GM15510 (cell line): ENCODE results near the gene SDF2L1.

Source experiments
- POLR2A ChIP-seq: IDR thresholded peaks from 3 replicates; pipeline ENCODE4 v1.6.1; 2011; ENCODE audit warnings: borderline replicate concordance; ENCODE audit not compliant: insufficient read length; ENCODE audit errors: extremely low read depth

SDF2L1 gene

GRCh38 chr22:21631025-21631424 lies 11.1 kb upstream of the SDF2L1 start:
- TF ChIP-seq POLR2A = no peak

- no peak for TF ChIP-seq POLR2A
Measured at GRCh38 chr22:21632237-21632895, 9.7 kb upstream of the SDF2L1 start, which contains the start of gene CCDC116. CCDC116 (plus strand) TSS chr22:21632760; CDS start chr22:21633182, 422 bp downstream.

DNA sequence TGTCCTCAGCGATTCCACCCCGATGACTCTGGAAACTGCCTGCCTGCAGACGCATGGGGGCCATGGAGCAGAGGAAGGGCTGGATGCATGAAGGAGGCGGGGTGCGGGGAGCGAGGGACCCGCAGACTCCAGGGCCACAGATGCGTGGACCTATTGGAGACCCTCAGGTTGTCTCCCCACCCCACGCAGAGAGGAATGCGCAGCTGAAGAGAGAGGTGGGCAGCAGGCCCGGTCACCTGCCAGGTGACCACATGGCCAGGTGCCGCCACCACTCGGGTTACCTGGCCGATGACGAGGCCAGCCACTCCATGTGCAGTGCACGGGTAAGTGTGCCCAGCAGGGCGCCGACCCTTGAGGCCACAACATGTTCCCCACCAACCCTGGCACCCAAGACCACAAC lies 9.2 kb upstream of the SDF2L1 start:
- TF ChIP-seq POLR2A = no peak

DNA sequence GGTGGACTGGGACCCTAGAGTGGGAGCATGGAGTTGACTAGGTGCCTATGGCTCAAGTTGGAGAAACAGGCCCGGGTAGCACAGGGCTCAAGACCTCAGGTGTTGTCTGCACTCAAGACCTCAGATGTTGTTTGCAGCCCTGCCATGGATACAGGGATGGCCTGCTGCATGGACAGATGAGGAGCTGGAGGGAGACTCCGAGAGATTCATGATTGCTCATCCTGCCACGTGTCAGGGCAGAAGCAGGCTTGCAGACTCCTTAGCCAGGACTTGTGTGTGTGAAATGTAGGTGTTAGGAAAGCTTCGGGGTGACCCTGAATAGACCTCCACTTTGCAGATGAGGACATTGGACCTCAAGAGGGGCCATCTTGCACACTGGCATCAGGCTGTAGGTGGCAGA lies 8.6 kb upstream of the SDF2L1 start:
- no peak for TF ChIP-seq POLR2A

DNA sequence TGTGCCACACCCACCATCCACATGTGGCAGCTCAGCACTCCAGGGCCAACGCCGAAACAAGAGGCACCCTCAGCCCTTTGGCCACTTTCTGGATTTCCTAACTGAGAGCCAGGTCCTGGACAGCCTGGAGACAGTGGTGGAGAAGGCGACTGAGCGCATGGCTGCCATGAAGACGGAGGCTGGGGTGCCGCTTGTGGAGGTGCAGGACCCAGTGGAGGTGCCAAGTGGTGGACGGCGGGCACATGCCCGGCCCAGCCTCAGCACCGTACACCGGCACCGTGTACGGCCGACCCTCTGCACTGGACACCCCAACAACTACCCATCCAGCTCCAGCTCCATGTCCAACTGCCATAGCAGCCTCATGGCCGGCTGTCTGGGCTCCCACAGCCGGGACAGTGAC lies 8.0 kb upstream of the SDF2L1 start:
- TF ChIP-seq POLR2A = no peak

DNA sequence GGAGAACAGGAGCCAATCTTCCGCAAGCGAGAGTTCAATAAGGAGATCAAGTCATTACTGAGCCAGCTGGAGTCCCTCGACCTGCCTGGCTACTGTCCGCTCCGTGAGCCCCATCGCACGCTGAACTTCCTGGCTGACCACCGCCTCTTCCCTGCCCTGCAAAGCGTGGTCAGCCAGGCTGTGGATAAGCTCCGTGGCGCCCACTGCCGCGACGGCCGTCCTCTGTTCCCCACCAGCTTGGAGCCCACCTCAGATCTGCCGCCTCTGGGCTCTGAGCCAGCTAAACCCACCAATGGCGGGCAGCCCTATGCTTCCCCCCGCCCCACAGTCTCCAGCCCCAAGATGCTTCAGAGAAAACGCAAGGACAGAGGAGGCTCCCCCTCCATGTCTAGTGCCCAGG lies 7.3 kb upstream of the SDF2L1 start:
- TF ChIP-seq POLR2A = no peak

DNA sequence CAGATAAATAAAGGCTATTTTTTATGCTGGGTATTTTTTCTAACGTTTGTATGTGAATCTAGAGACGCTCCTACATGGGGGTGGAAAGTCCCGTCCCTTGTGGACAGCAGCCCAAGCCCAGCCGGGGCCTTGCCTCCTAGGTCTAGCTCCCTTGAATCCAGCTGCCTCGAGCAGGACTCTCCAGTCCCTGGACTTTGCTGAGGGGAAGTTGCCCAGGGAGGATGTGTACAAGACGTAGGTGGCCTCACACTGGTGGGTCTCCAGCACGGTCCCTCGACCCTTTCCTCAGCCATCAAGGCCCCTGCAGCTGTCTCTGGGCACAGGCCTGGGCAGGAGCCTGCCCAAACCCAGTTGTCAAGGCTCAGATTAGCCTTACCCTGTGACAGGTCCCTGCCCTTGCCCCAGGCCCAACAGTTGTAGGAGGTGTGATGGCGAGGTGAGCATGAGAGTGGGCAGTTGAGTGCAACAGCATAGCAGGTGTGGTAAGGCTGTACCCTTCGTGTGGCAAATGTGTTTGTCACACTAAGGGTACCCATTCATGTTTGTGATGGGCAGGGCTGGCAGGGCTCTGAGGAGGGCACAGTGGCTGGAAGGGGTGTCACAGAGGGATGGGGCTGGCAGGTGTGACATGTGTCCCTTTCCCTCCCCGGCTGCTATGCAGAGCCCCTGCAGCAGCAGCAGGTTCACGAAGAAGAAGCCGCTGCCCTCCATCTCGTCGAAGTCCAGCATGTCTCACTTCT lies 6.2 kb upstream of the SDF2L1 start:
- no peak for TF ChIP-seq POLR2A

GRCh38 chr22:21636629-21637218 lies 5.4 kb upstream of the SDF2L1 start:
- TF ChIP-seq POLR2A = no peak

- no peak for TF ChIP-seq POLR2A
Measured at GRCh38 chr22:21639359-21639758, 2.7 kb upstream of the SDF2L1 start.

- TF ChIP-seq POLR2A = no peak
Measured at GRCh38 chr22:21640810-21641209, 1.3 kb upstream of the SDF2L1 start.

DNA sequence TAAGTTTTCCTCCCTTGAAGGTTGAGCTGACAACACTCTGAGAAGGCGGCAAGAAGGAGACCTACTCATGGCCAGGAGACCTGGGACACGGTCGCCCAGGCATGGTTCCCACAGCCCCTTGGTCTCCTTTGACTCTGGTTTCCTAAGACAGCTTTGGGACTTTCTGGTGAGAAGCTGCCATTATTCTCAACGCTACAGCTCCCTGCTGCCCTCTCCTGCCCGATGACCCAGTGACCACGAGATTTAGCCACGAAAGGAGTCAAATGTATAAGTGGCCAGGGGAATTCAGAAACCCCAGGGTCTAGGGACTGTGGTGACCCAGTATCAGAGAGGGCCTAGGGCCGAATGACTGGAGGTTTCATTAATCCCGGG lies 699 bp upstream of the SDF2L1 start:
- TF ChIP-seq POLR2A = no peak

- TF ChIP-seq POLR2A = no peak
Measured at GRCh38 chr22:21642584-21643448, 714 bp downstream of the SDF2L1 start.

DNA sequence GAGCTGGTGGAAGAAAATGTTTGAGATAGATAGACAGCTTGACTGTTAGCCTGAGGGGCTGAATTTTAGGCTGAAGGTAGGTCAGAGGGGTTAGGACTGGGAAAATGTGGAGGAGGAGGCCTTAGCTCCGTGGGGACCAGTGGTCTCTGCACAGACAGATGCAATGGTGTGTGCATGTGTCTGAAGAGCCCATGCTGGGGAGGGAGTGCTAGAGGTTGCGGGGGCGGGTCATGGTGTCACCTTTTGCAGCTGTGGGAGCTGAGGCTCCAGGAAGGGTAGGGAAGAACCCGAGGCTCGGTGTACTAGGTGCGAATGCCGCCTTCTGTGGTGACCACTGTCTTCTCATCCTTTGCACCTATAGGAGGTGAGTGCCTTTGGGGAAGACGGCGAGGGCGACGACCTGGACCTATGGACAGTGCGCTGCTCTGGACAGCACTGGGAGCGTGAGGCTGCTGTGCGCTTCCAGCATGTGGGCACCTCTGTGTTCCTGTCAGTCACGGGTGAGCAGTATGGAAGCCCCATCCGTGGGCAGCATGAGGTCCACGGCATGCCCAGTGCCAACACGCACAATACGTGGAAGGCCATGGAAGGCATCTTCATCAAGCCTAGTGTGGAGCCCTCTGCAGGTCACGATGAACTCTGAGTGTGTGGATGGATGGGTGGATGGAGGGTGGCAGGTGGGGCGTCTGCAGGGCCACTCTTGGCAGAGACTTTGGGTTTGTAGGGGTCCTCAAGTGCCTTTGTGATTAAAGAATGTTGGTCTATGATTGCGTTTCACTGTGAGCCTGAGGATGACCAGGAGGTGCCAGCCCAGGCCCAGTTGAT lies 1.6 kb downstream of the SDF2L1 start:
- TF ChIP-seq POLR2A = no peak
